ENCODE results near the gene LPIN1. TPM values are rescaled to one million over a fixed set of nuclear protein-coding genes. Genes with fewer than 3 reads are reported as not detected.

Gene LPIN1
- total and polyA plus RNA-seq, 2 of the 13 experiments (the other 11 are each of a cell fraction or from before 2014, with no cell fraction given), result 9.7 to 19.4 TPM

- TF ChIP-seq ZNF10 (CRISPR knock-in tag; IDR thresholded peaks at IDR 0.05; ENCODE audit: borderline replicate concordance, low read depth), result no peak
- TF ChIP-seq AKNA (CRISPR knock-in tag; IDR thresholded peaks at IDR 0.05; ENCODE audit: borderline replicate concordance), result no peak
- no peak for TF ChIP-seq ATF4 (CRISPR knock-in tag; IDR thresholded peaks at IDR 0.05)
- TF ChIP-seq HMG20B (CRISPR knock-in tag; conservative IDR thresholded peaks at IDR 0.05), result 0 out of 2 replicates have a peak, but pooled peaks have one; percentile 24
- TF ChIP-seq ZSCAN31 (CRISPR knock-in tag; IDR thresholded peaks at IDR 0.05; ENCODE audit: low read depth), result peak; percentile 16; the same call in 1 of the 2 replicates
- no peak for TF ChIP-seq RBM39 (IDR thresholded peaks at IDR 0.05; ENCODE audit: low read depth, low read length, poor library complexity, severe bottlenecking)
- TF ChIP-seq HDAC1 (CRISPR knock-in tag; IDR thresholded peaks at IDR 0.05), result 0 out of 2 replicates have a peak, but pooled peaks have one; percentile 41
- TF ChIP-seq HNF1A (IDR thresholded peaks at IDR 0.05; ENCODE audit: low read depth), result no peak
- no peak; the same call in 1 of the 2 replicates for TF ChIP-seq HNF1A (CRISPR knock-in tag; IDR thresholded peaks at IDR 0.05; ENCODE audit: borderline replicate concordance)
- no peak for TF ChIP-seq NCOA1 (CRISPR knock-in tag; IDR thresholded peaks at IDR 0.05)
- no peak; the same call in 1 of the 2 replicates for TF ChIP-seq SP140L (CRISPR knock-in tag; IDR thresholded peaks at IDR 0.05; ENCODE audit: borderline replicate concordance)
- TF ChIP-seq ZNF276 (CRISPR knock-in tag; IDR thresholded peaks at IDR 0.05; ENCODE audit: low read depth), result no peak
- TF ChIP-seq TAF15 (IDR thresholded peaks at IDR 0.05; ENCODE audit: low read depth, low read length, poor library complexity, severe bottlenecking), result no peak
- TF ChIP-seq RBAK (CRISPR knock-in tag; IDR thresholded peaks at IDR 0.05), result no peak
These were observed 48.2 kb upstream of the LPIN1 start (continued) for GRCh38 chr2:11698009-11698922.
